ENCODE data around the gene LRRC4C.

GRCh38 chr11:41018224-41018623 lies 441.2 kb downstream of the LRRC4C start:
- TF ChIP-seq EP300 (conservative IDR thresholded peaks at IDR 0.05; ENCODE audit: poor library complexity, severe bottlenecking) (no peak), EZH2 (IDR thresholded peaks at IDR 0.05; ENCODE audit: borderline replicate concordance, insufficient read depth, low read length, poor library complexity, severe bottlenecking) (no peak), CTCF (IDR thresholded peaks at IDR 0.05; ENCODE audit: poor library complexity, severe bottlenecking) (no peak)

Data from neural cell (in vitro differentiated cells).